NCI-H1048 (cell line): ENCODE measurements around the gene DCHS2.

Source experiments
- DNase-seq: peaks from one replicate; lab custom pipeline; 2025; lab: John Stamatoyannopoulos, UW

DCHS2 gene

DNA sequence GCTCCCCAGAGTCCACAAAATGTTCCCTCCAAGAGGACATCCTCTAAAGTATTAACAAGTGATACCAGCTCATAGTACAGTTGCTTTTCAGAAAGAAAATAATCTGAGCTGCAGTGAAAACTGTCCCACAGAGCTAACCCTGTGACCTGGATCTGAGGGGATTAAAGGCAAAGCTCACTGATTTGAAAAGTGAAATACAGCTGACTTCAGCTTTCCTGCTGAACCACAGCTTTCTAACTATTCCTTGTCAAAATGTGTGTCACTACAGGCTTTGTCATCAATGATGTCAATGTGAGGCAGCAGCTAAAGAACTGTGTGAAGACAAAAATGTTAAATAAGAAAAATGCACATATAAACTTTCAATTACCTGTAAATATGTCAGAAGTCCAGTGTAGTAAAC is 36.9 kb downstream of the DCHS2 start:
- no peak for DNase-seq

GRCh38 chr4:154452798-154453346 is 38.7 kb downstream of the DCHS2 start:
- no peak for DNase-seq

GRCh38 chr4:154450966-154451365 is 40.6 kb downstream of the DCHS2 start:
- no peak for DNase-seq

- no peak for DNase-seq
These were observed 46.6 kb downstream of the DCHS2 start for GRCh38 chr4:154444958-154445357.

GRCh38 chr4:154441982-154442381 is 49.6 kb downstream of the DCHS2 start:
- DNase-seq: no peak

DNA sequence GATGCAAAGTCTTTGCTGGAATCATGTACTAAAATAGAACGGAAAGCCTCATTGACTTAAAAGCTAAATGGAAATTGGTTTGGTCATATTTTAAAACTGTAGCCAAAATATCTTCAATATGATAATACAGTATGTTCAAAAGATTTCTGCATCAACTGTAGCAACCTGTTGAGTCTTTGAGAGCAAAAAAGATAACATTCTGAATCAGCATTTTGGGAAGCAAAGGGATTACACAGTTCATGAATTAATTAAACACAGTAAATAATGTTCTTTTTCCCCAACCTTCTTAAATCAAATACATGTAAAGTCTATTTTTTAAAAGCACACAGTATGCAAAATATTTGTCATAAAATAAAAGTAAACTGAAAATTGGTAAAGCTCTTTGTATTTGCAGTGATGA is 50.5 kb downstream of the DCHS2 start:
- DNase-seq: no peak

- DNase-seq: no peak
These were observed 52.4 kb downstream of the DCHS2 start for GRCh38 chr4:154439224-154439623.

- no peak for DNase-seq
These were observed 55.7 kb downstream of the DCHS2 start for GRCh38 chr4:154435895-154436294.

GRCh38 chr4:154433543-154433942 is 58.1 kb downstream of the DCHS2 start:
- no peak for DNase-seq

- DNase-seq: no peak
These were observed 62.4 kb downstream of the DCHS2 start for GRCh38 chr4:154429176-154429575.

- DNase-seq: no peak
These were observed 64.5 kb downstream of the DCHS2 start for GRCh38 chr4:154427149-154427548.

- no peak for DNase-seq
These were observed 66.1 kb downstream of the DCHS2 start for GRCh38 chr4:154425514-154425913.

DNA sequence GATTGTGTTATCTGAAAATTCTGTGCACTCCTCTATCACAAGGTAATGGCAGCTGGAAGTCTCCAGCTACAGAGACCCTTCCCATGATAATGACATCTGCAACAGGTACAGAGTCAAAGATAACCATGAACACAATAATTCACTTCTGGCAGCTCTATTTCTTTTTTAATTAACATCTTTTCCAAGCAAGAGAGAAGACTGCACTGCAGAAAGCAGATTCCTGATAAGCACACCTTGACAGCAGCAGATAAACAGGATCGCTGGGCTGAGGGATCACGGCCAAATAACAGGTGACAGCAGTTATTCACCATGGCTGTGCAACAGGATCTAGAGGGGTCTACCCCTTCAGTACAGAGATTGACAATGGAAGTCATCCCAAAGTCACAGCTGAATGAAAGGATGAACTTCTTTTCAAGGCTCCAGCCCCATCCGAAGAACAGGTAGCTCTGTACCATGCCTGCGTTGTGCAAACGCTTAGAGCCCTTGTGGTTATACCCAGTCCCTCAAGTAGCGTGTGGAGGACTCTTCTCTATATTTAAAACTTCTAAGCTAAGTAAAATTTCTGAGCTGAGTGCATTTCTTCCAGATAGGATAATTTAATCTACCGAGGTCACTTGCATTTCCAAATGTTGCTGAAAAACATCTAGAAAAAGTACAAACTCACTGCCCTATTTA is 66.7 kb downstream of the DCHS2 start:
- DNase-seq: no peak

- DNase-seq: no peak
These were observed 69.4 kb downstream of the DCHS2 start for GRCh38 chr4:154422152-154422551.

DNA sequence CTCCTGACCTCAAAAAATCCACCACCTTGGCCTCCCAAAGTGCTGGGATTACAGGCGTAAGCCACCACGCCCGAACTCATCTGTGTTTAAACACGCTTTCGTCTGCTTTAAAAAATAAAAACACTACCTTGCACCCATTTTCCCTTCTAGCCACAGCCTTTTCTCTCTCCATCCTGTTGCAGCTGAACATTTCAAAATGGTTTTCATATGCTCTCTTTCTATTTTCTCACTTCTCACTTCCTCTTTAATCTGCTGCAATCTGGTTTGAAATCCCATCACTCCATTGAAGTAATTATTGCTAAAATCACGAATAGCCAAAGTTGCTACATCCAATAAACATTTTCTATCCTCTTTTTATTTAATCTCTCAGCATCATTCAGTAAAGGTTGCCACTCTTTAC is 70.0 kb downstream of the DCHS2 start:
- no peak for DNase-seq

GRCh38 chr4:154417373-154417673 is 74.3 kb downstream of the DCHS2 start:
- no peak for DNase-seq

GRCh38 chr4:154416190-154416547 is 75.4 kb downstream of the DCHS2 start:
- DNase-seq: no peak

DNA sequence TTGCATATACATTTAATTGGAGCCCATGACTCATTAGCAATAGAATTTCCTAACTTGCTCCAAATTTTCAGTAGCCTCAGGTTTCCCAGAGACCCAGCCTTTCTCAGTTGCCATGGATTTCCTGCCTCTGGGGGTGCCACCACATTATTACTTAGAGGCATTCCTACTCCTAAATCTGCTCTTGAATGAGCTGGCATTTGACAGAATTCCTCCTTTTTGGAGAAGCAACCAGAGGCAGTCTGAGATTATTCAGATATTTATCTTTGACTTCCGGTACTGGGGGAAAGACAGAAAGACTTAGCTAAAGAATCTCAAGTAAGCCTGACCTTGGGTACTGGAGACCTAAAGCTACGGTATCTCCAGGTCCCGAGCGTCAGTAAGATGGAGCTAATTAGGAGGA is 76.3 kb downstream of the DCHS2 start:
- DNase-seq: no peak

GRCh38 chr4:154414796-154415195 is 76.8 kb downstream of the DCHS2 start:
- DNase-seq: no peak

- DNase-seq: no peak
These were observed 77.2 kb downstream of the DCHS2 start for GRCh38 chr4:154414371-154414770.

- no peak for DNase-seq
These were observed 84.2 kb downstream of the DCHS2 start for GRCh38 chr4:154407443-154407842.

DNA sequence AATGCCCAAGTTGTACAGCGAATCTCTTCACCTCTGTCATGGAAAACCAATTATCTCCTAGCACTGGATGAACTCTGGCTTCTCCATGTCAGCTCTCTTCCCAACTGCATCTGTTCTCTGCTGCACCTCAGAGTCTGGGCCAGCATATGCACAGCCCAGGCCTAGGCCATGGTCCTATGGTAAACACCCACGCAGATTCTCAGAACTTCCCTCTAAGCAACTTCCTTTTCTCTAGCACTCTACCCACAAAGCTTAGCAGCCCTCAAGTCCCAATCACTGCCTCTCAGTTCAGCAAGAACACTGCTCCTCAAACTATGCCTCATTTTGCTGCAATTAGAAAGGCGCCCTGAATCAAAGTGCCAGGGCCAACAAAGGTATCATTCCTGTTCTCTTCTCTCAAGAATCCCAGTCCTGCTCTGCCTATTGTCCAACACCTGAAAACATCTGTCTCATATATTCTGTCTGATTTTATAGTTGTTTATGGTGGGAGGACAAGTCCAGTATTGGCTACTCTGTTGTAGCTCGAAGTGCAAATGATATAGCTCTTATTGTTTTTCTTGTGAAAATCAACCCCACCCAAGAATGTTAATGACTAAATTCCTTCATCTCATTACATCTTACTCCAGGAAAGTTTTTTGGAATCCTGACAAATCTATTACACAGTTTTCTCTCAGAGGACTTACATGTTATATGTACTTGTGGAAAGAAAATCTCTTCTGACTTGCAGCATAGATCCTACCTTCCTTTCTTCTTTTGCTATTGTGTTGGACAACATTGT is 85.4 kb downstream of the DCHS2 start:
- DNase-seq: no peak

DNA sequence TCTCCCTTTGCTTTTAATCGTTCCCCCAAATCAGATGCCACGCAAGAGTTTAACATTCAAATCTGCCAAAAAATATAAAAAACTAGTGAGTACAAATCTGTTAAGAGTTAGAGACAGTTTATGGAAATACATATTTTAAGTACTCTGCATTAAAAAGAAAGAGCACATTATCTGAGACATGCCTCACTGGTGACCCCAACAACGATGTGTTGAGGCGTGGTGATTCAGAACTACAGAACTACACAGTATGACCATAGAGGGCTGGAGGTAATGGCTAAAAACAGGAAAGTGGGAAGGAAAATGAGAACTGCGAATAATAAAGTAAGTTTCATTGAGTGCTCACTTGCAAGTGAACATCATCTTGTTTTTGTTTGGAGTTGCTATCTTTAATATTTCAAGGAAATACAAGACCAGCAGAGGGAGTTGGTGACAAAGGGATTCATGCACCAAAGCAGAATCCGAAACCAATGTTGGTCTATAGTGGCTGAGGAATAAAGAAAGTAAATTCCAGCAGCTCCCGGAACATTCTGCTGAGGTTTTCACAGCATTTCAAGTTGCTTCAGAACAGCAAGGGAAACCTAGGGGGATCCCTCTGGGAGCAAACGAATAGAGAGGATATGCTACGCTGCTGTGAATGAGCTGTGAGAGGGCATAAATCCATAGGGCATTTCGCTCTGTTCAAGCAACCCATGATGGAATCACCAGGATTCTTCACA is 92.2 kb downstream of the DCHS2 start:
- no peak for DNase-seq
